IPS-15b (cell line): ENCODE data around the gene DNM2.
A peak's percentile ranks its signal among the peaks of the same experiment; 100 is the strongest.
"Not testable (repeated sequence)": the region's sequence is repeated elsewhere in the genome, so short reads cannot be mapped to it uniquely, and the experiment has no call there.

Experiments used
- H3K27me3 ChIP-seq: one replicate; pipeline ENCODE4 v1.6.1; 2013; ENCODE audit warnings: low read length; ENCODE audit not compliant: control insufficient read depth, insufficient read depth
- H3K36me3 ChIP-seq: one replicate; pipeline ENCODE4 v1.6.1; 2013; ENCODE audit warnings: low read length; ENCODE audit not compliant: control insufficient read depth, insufficient read depth
- H3K4me1 ChIP-seq: one replicate; pipeline ENCODE4 v1.6.1; 2013; ENCODE audit warnings: mild to moderate bottlenecking, low read length; ENCODE audit not compliant: control insufficient read depth, insufficient read depth
- H3K4me3 ChIP-seq: one replicate; pipeline ENCODE4 v1.5.1; 2013; ENCODE audit warnings: low read depth, low read length
- H3K9ac ChIP-seq: one replicate; pipeline ENCODE4 v1.6.1; 2013; ENCODE audit warnings: low read depth, mild to moderate bottlenecking, low read length
- H3K9me3 ChIP-seq: one replicate; pipeline ENCODE4 v1.6.1; 2013; ENCODE audit warnings: mild to moderate bottlenecking, low read length; ENCODE audit not compliant: control insufficient read depth, insufficient read depth

DNM2 gene

GRCh38 chr19:10830931-10831779, 113.3 kb downstream of the DNM2 start:
- H3K27me3 ChIP-seq: no peaks in the 10 kb centered on the region
- H3K4me1 ChIP-seq: no peaks in the 10 kb centered on the region
- H3K36me3 ChIP-seq: peaks cover 34% of the 10 kb centered on the region
- H3K9me3 ChIP-seq: no peaks in the 10 kb centered on the region
- H3K9ac ChIP-seq: no peak overlapping the region
- H3K4me3 ChIP-seq: no peak overlapping the region

GRCh38 chr19:10831987-10832938, 114.4 kb downstream of the DNM2 start:
- H3K4me3 ChIP-seq: no peak overlapping the region
- peaks cover 5% of the 10 kb centered on the region for H3K9me3 ChIP-seq
- no peak overlapping the region for H3K9ac ChIP-seq
- no peaks in the 10 kb centered on the region for H3K4me1 ChIP-seq
- peaks cover 5% of the 10 kb centered on the region for H3K27me3 ChIP-seq
- peaks cover 26% of the 10 kb centered on the region for H3K36me3 ChIP-seq

GRCh38 chr19:10832939-10833296, 115.0 kb downstream of the DNM2 start:
- H3K4me3 ChIP-seq: no peak overlapping the region
- H3K36me3 ChIP-seq: peaks cover 26% of the 10 kb centered on the region

GRCh38 chr19:10835089-10835753, 117.3 kb downstream of the DNM2 start:
- Histone ChIP-seq H3K9ac (peak overlapping the region; percentile 16), H3K36me3 (peaks cover 18% of the 10 kb centered on the region)

More at GRCh38 chr19:10832939-10833296, 115.0 kb downstream of the DNM2 start:
- Histone ChIP-seq H3K9ac (no peak overlapping the region), H3K9me3 (peaks cover 5% of the 10 kb centered on the region), H3K27me3 (peaks cover 5% of the 10 kb centered on the region), H3K4me1 (no peaks in the 10 kb centered on the region)

GRCh38 chr19:10835754-10836478, 118.0 kb downstream of the DNM2 start, which contains the start of gene TMED1:
Gene TMED1 (minus strand): TSS chr19:10836212. CDS start chr19:10836191, 21 bp downstream.
- peaks cover 5% of the 10 kb centered on the region for H3K27me3 ChIP-seq

More at GRCh38 chr19:10835089-10835753, 117.3 kb downstream of the DNM2 start:
- peak overlapping the region; percentile 75 for H3K4me3 ChIP-seq
- H3K9me3 ChIP-seq: peaks cover 5% of the 10 kb centered on the region
- peaks cover 5% of the 10 kb centered on the region for H3K27me3 ChIP-seq
- H3K4me1 ChIP-seq: no peaks in the 10 kb centered on the region

GRCh38 chr19:10836479-10837330, 118.8 kb downstream of the DNM2 start:
- Histone ChIP-seq H3K4me3 (peak overlapping the region; percentile 85), H3K27me3 (peaks cover 5% of the 10 kb centered on the region), H3K4me1 (no peaks in the 10 kb centered on the region), H3K9ac (peak overlapping the region; percentile 94), H3K36me3 (peaks cover 13% of the 10 kb centered on the region), H3K9me3 (peaks cover 5% of the 10 kb centered on the region)

More at GRCh38 chr19:10835754-10836478, 118.0 kb downstream of the DNM2 start, which contains the start of gene TMED1:
- H3K4me3 ChIP-seq: peak within 1 kb of the TSS; percentile 85
- no peaks in the 10 kb centered on the region for H3K4me1 ChIP-seq
- H3K36me3 ChIP-seq: peaks cover 13% of the 10 kb centered on the region
- H3K9me3 ChIP-seq: peaks cover 5% of the 10 kb centered on the region
- peak within 1 kb of the TSS; percentile 94 for H3K9ac ChIP-seq

GRCh38 chr19:10837649-10838048, 119.8 kb downstream of the DNM2 start:
- H3K4me3 ChIP-seq, H3K9ac ChIP-seq, H3K4me1 ChIP-seq, H3K36me3 ChIP-seq, H3K27me3 ChIP-seq, H3K9me3 ChIP-seq: not testable (repeated sequence)

GRCh38 chr19:10838377-10838776, 120.5 kb downstream of the DNM2 start:
- Histone ChIP-seq H3K9me3 (peaks cover 5% of the 10 kb centered on the region), H3K4me1 (no peaks in the 10 kb centered on the region), H3K9ac (no peak overlapping the region), H3K4me3 (no peak overlapping the region), H3K27me3 (peaks cover 5% of the 10 kb centered on the region), H3K36me3 (no peaks in the 10 kb centered on the region)

- Histone ChIP-seq H3K4me1 (no peaks in the 10 kb centered on the region), H3K4me3 (no peak overlapping the region), H3K9me3 (peaks cover 5% of the 10 kb centered on the region), H3K9ac (no peak overlapping the region), H3K36me3 (no peaks in the 10 kb centered on the region), H3K27me3 (peaks cover 5% of the 10 kb centered on the region)
Observed at GRCh38 chr19:10839114-10840050, 121.5 kb downstream of the DNM2 start.
